Osteocyte (in vitro differentiated cells): ENCODE data around the gene IL18RAP. TPM values are rescaled to one million over a fixed set of nuclear protein-coding genes. Genes with fewer than 3 reads are reported as not detected.

ENCODE experiments used
- DNase-seq: peaks from one replicate; pipeline ENCODE4 v3.0.0; 2021; ENCODE audit warnings: mixed read lengths; ENCODE audit not compliant: unreplicated experiment; ENCODE audit errors: extremely low spot score
- H3K27ac Mint-ChIP-seq: one replicate; pipeline ENCODE4 v1.8.0; 2021; ENCODE audit warnings: mild to moderate bottlenecking, mixed read lengths; ENCODE audit not compliant: unreplicated experiment
- H3K27me3 Mint-ChIP-seq: one replicate; pipeline ENCODE4 v1.8.0; 2021; ENCODE audit warnings: mixed read lengths; ENCODE audit not compliant: unreplicated experiment
- H3K36me3 Mint-ChIP-seq: one replicate; pipeline ENCODE4 v1.8.0; 2021; ENCODE audit warnings: mixed read lengths; ENCODE audit not compliant: unreplicated experiment
- H3K4me1 Mint-ChIP-seq: one replicate; pipeline ENCODE4 v1.8.0; 2021; ENCODE audit warnings: mixed read lengths; ENCODE audit not compliant: unreplicated experiment
- H3K4me3 Mint-ChIP-seq: one replicate; pipeline ENCODE4 v1.8.0; 2021; ENCODE audit warnings: mild to moderate bottlenecking, moderate library complexity, mixed read lengths; ENCODE audit not compliant: unreplicated experiment
- H3K9me3 Mint-ChIP-seq: one replicate; pipeline ENCODE4 v1.8.0; 2021; ENCODE audit warnings: mixed read lengths; ENCODE audit not compliant: unreplicated experiment
- CTCF ChIP-seq: fragments of 200-600 bp; sonication (generic); IDR thresholded peaks from 2 replicates; pipeline ENCODE4 v1.5.0; 2021; ENCODE audit warnings: antibody characterized with exemption, mild to moderate bottlenecking, moderate library complexity
- microRNA-seq: library from miRNA; unstranded; fragments of <30 nt; microRNA quantifications from one replicate; pipeline ENCODE4 v1.1.0, GENCODE V29; 2020; ENCODE audit not compliant: unreplicated experiment
- total RNA-seq: library from RNA; stranded (reverse); gene quantifications from 2 replicates; pipeline ENCODE4 v1.2.1, GENCODE V29; 2021

The IL18RAP gene
- total RNA-seq, 1 donor from 2014 or later, result not detected

GRCh38 chr2:102494570-102494969, 71.6 kb downstream of the IL18RAP start:
- Mint-ChIP-seq H3K27ac (no peak overlapping the region), H3K4me1 (no peaks in the 10 kb centered on the region), H3K9me3 (peaks cover 21% of the 10 kb centered on the region), H3K36me3 (no peaks in the 10 kb centered on the region), H3K27me3 (peaks cover 31% of the 10 kb centered on the region), H3K4me3 (no peak overlapping the region)
- DNase-seq, result no peak
- no peak for TF ChIP-seq CTCF

- no peak for TF ChIP-seq CTCF
- Mint-ChIP-seq H3K27ac (no peak overlapping the region), H3K4me3 (no peak overlapping the region), H3K9me3 (peaks cover 15% of the 10 kb centered on the region), H3K27me3 (peaks cover 32% of the 10 kb centered on the region), H3K4me1 (no peaks in the 10 kb centered on the region), H3K36me3 (no peaks in the 10 kb centered on the region)
- no peak for DNase-seq
These were observed 75.5 kb downstream of the IL18RAP start for GRCh38 chr2:102498414-102498813.

GRCh38 chr2:102499558-102499957, 76.6 kb downstream of the IL18RAP start:
- no peak for TF ChIP-seq CTCF

More at GRCh38 chr2:102499558-102499957, 76.6 kb downstream of the IL18RAP start:
- H3K27me3 Mint-ChIP-seq, result peaks cover 38% of the 10 kb centered on the region
- H3K27ac Mint-ChIP-seq, result no peak overlapping the region
- H3K4me1 Mint-ChIP-seq, result no peaks in the 10 kb centered on the region
- H3K4me3 Mint-ChIP-seq, result no peak overlapping the region
- H3K36me3 Mint-ChIP-seq, result no peaks in the 10 kb centered on the region
- DNase-seq, result no peak
- peaks cover 12% of the 10 kb centered on the region for H3K9me3 Mint-ChIP-seq

Small RNA genes within 50 kb of the gene (microRNA-seq; reads per million reads assigned to microRNA genes)
- not detected for gene MIR4772

Other genes with a start within 250 kb of the IL18RAP start
- 0.21 TPM in 1 of 2 replicates, not detected in the other for gene IL1RL2, start 236.1 kb upstream of the IL18RAP start, total RNA-seq
- not detected in 2 replicates for gene IL1RL1, start 111.6 kb upstream of the IL18RAP start, total RNA-seq
- 0.26 and 0.38 TPM in 2 replicates for gene IL18R1, start 67.4 kb upstream of the IL18RAP start, total RNA-seq
- not detected in 2 replicates for gene SLC9A4, start 50.1 kb downstream of the IL18RAP start, total RNA-seq
- not detected in 2 replicates for gene SLC9A2, start 196.4 kb downstream of the IL18RAP start, total RNA-seq